HL-60/S4 treated with retinoic acid at 250 ng/mL for 4 days and 3 days (cell line): Measurements from ENCODE around the gene UBE4B.

Experiments used
- in situ Hi-C: fragments of 300-500 bp; cut with MboI; formaldehyde crosslinking; loops from 2 replicates; pipeline ENCODE4 v1.7.0; 2022; ENCODE audit warnings: low sequenced_read_pairs

The UBE4B gene

GRCh38 chr1:10108948-10109708 is 76.4 kb downstream of the UBE4B start:
- in situ Hi-C loops: no loop called here

GRCh38 chr1:10113501-10113900 is 80.7 kb downstream of the UBE4B start:
- in situ Hi-C loops: no loop called here

- in situ Hi-C loops: no loop called here
Measured at GRCh38 chr1:10114746-10115145, 82.0 kb downstream of the UBE4B start.

- in situ Hi-C loops: no loop called here
Measured at GRCh38 chr1:10117132-10117531, 84.4 kb downstream of the UBE4B start.

GRCh38 chr1:10117865-10118264 is 85.1 kb downstream of the UBE4B start:
- in situ Hi-C loops: no loop called here

GRCh38 chr1:10121688-10122087 is 88.9 kb downstream of the UBE4B start:
- in situ Hi-C loops: no loop called here

GRCh38 chr1:10122926-10123325 is 90.2 kb downstream of the UBE4B start:
- in situ Hi-C loops: no loop called here

- in situ Hi-C loops: no loop called here
Measured at GRCh38 chr1:10128101-10128765, 95.5 kb downstream of the UBE4B start.

GRCh38 chr1:10132316-10132715 is 99.6 kb downstream of the UBE4B start:
- in situ Hi-C loops: no loop called here

GRCh38 chr1:10132852-10133251 is 100.1 kb downstream of the UBE4B start:
- in situ Hi-C loops: no loop called here

- in situ Hi-C loops: no loop called here
Measured at GRCh38 chr1:10140981-10141380, 108.2 kb downstream of the UBE4B start.

GRCh38 chr1:10143961-10144485 is 111.3 kb downstream of the UBE4B start:
- in situ Hi-C loops: no loop called here

GRCh38 chr1:10146391-10146790 is 113.6 kb downstream of the UBE4B start:
- in situ Hi-C loops: no loop called here

GRCh38 chr1:10149231-10149630 is 116.5 kb downstream of the UBE4B start:
- in situ Hi-C loops: no loop called here

GRCh38 chr1:10152709-10153284 is 120.0 kb downstream of the UBE4B start:
- in situ Hi-C loops: no loop called here

- in situ Hi-C loops: no loop called here
Measured at GRCh38 chr1:10155087-10155712, 122.4 kb downstream of the UBE4B start.

- in situ Hi-C loops: no loop called here
Measured at GRCh38 chr1:10160173-10160572, 127.4 kb downstream of the UBE4B start.

GRCh38 chr1:10160907-10161490 is 128.2 kb downstream of the UBE4B start:
- in situ Hi-C loops: no loop called here

GRCh38 chr1:10161541-10162290 is 129.0 kb downstream of the UBE4B start:
- in situ Hi-C loops: no loop called here

- in situ Hi-C loops: no loop called here
Measured at GRCh38 chr1:10168912-10169514, 136.3 kb downstream of the UBE4B start.
